Fibroblast of lung (primary cell): Measurements from ENCODE around the gene HOXA13.

ENCODE experiments used
- CTCF ChIP-seq, 2 donors: IDR thresholded peaks in 1 of 2; conservative IDR thresholded peaks in 1 of 2; 1 replicate in 1 of 2; 2 replicates in 1 of 2; pipeline ENCODE4 v1.5.1; 2011 to 2012; ENCODE audit warnings: low read length in 2 of 2, control low read depth in 1 of 2, inconsistent platforms in 1 of 2, low read depth in 1 of 2, mild to moderate bottlenecking in 1 of 2
- EZH2 ChIP-seq: IDR thresholded peaks from 2 replicates; pipeline ENCODE4 v1.5.1; 2012; ENCODE audit warnings: low read length, control low read depth, mild to moderate bottlenecking; ENCODE audit errors: missing control alignments

GRCh38 chr7:27147199-27148030 is 52.5 kb downstream of the HOXA13 start, which contains the start of gene HOXA6:
- TF ChIP-seq CTCF (conservative IDR thresholded peaks at IDR 0.05 in 1 of 2, IDR thresholded peaks at IDR 0.05 in 1 of 2; ENCODE audit: low read depth in 1 of 2, low read length in 2 of 2) (no peak), EZH2 (no peak)
